ELR (cell line): ENCODE results near the gene WNT9A.

Experiments
- DNase-seq: peaks from one replicate; pipeline ENCODE4 v3.0.0-alpha.2; 2015; ENCODE audit warnings: low read depth

The WNT9A gene

DNA sequence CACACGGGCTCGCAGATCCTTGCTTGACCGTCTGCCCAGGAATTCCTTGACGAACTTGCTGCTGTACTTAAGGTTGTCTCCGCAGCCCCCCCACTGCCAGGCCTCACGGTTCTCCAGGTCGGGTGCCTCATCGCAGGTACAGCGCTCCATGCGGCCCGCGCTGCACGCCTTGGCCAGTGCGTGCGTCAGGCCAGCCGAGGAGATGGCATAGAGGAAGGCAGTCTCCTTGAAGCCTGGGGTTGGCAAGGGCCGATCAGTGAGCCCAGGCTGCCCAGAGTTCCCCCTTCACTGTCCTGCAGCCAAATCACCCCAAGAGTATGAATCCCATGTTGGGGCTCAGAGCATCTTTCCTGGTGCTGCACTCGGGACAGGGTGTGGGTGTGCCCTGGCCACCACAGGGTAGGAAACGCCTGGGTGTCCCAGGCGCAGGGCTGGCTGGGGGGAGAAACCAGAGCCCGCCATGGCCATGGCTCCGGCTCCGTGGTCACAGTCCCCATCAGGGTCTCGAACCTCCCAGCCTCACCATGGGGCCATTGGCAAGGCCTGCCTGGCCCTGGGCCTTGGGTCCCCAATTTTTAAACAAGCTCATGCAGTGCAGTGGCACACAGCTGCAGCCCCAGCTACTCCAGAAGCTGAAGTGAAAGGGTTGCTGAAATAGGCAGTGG, 23.4 kb downstream of the WNT9A start:
- no peak for DNase-seq

DNA sequence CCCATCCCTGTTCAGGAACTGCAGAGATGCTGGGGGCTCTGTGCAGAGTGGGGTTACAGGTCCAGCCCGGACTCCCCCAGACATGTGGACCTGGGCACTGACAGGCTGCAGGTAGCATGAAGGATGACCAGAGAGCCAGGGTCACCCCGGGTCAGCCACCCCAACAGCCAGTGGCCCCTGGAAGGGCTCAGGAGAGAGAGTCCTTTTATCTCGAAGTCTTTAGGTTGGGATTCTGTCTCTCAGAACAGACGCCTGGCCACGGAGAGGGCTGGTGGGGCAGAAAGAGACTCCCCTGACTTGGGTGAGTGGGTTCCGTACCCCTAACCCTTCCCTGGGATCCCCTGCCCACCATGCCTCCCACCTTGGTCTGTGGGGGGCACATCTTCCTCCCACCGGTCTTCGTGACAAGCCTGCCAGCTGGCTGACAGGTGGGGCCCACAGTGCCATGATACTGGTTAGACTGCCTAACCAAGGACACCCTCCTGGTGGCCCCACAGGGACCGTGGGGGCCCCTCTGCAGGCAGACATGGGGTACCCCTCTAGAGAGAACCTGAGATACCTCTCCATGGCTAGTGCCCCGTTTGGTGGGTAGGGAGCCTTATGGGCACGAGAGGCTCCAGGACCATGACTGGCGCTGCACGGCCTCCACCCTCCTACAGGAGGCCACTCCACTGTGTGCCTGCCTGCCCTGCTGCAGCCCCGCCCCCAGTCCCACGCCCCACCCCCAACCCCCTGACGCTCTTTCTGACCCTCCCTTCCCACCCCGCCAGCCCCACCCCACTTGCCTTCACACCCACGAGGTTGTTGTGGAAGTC, 24.2 kb downstream of the WNT9A start:
- DNase-seq, result no peak

DNA sequence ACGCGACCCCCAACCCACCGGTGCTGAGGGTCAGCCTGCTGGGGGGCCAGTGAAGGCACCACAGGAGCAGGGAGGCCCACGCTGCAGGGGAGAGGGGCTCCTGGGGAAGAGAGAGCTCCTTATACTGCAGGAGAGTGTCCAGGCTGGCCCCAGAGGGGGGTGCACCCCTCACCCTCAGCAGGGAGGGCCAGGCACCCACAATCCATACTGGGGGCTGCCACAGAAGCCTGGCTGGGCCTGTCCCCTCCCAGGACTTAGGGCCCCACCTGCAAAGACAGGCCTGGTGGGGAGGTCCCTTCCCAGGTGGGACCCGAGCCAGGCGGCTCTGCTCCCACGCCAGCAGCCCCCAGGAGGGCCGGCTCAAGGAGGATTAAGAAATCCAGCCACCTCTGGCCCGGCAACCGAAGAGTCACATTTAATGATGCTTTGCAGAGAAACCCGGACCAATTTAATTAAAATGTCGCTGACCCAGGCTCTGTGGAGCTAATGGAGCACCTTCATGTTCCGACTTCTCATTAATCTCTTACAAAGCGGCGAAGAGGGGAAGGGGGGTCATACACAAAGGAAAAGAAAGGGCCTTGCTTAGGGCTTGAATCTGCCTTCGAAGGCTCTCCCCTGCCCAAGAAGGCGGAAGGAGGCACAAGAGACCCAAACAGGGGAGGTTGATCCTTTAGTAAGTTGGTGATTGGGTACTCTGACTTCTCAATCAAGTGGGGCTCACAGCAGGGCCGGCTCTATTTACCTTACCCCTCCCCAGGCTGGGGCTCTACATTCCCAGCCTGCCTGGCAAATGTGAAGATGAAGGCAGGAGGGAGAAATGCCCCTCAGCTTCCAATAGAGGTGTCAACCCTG, 25.0 kb downstream of the WNT9A start:
- DNase-seq, result no peak

DNA sequence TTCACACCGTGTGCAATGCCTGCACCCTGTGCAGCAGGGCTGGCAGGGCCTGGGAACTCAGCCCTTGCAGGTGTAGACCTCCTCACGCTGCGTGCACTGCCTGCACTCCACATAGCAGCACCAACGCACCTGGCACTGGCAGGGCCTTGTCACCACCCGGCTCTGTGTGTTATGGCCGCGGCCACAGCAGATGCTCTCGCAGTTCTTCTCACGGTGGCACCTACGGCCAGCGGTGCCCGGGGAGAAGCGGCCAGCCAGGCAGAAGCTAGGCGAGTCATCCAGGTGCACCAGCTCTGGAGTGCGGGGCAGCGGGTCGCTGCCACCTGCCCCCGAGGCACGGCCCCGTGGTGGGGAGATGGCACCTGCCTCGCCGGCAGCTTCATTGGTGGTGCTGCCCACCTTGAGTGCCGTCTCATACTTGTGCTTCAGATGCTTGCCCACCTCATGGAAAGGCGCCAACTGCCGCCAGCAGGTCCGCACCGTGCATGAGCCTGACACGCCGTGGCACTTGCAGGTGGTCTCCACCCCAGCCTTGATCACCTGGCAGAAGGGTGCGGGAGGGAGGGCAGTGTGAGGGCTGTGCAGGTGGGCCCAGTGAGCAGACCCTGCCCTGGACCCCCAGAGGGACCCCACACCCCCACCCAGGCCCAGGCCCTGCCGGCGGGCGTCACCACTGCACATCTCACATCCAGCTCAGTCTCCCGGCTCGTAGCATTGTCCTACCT, 26.1 kb downstream of the WNT9A start:
- DNase-seq, result no peak

DNA sequence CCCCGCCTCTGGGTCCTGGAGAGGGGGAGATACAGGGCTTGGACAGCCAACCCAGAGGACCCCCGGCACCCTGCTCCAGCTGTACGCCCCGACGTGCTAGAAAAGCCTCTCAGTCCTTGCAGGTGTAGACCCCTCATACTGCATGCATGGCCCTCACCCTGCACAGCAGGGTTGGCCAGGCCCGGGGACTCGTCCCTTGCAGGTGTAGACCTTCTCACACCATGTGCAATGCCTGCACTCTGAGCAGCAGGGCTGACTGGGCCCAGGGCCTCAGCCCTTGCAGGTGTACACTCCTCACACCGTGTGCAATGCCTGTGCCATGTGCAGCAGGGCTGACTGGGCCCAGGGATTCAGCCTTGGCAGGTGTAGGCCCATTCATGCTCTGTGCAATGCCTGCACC, 26.8 kb downstream of the WNT9A start:
- DNase-seq, result no peak

DNA sequence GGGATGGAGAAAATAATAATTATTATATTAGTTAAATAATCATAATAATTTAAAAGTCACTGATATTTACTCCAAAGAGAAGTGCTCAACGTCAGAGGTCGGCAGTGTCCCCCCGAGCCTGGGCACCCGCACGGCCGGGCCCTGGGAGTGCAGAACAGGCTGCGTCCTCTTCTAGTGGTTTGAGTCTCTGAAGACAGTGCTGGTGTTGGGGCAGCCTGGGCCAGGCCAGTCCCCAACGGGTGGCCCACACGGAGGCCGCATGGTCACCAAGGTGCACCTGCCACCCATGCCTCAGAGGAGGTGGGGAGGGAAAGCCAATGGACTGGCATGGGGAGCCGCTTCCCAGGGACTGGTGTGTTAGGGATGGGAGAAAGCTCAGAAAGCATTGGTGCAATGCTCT, 27.3 kb downstream of the WNT9A start:
- no peak for DNase-seq

DNA sequence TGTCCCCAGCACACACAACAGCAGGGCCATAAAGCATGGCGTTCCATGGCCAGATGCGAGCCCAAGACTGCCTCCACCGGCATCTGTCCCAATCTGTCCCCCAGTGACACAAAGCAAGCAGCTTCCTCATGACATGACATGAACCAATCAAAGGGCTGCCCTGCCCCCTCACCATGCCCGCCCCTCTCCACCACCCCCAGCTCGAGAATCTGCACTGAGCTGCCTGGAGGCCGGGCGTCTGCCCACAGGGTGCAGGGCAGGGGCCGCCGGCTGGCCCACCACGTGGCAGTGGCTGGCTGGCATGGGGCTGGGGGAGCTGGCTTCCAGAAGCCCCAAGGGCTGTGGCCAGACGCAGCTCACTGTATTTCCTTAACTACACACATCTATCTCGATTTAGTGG, 27.8 kb downstream of the WNT9A start:
- DNase-seq, result no peak

DNA sequence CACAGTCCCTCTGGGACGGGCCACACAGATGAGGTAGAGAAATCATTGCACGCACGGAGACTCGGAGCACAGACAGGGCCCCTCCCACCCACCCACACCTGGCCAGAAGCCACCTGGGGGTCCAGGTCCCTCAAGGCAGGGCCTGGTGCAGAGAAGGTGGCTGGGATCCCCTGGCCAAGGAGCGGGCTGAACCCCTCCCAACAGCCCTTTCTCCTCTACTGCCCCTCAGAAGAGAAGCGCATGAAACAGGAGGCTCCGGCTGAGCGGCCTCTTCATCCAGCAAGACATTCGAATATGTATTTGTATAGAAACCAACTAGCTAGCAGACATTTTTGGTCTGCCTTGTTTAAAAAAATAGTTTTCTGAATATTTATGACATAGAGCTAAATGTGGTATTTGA, 29.0 kb downstream of the WNT9A start:
- DNase-seq, result no peak

DNA sequence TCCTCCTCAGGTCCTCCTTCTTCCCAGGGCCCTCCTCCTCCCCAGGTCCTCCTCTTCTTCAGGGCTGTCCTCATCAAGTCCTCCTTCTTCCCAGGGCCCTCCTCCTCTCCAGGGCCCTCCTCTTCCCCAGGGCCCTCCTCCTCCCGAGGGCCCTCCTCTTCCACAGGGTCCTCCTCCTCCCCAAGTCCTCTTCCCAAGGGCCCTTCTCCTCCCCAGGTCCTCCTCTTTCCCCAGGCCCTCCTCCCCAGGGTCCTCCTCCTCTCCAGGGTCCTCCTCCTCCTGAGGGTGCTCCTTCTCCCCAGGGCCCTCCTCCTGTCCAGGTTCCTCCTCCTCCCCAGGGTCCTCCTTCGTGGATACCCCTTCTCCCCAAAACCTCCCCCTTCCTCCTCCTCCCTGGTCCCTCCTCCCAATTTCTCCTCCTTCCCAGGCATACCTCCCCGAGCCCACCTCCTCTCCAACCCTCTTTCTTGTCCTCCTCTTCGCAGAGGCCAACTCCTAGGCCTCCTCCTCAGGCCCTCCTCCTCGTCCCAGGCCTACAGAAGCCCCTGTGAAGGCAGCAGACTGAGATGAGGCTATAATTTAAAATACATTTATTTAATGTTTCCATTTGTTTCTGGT, 29.5 kb downstream of the WNT9A start:
- DNase-seq, result no peak

DNA sequence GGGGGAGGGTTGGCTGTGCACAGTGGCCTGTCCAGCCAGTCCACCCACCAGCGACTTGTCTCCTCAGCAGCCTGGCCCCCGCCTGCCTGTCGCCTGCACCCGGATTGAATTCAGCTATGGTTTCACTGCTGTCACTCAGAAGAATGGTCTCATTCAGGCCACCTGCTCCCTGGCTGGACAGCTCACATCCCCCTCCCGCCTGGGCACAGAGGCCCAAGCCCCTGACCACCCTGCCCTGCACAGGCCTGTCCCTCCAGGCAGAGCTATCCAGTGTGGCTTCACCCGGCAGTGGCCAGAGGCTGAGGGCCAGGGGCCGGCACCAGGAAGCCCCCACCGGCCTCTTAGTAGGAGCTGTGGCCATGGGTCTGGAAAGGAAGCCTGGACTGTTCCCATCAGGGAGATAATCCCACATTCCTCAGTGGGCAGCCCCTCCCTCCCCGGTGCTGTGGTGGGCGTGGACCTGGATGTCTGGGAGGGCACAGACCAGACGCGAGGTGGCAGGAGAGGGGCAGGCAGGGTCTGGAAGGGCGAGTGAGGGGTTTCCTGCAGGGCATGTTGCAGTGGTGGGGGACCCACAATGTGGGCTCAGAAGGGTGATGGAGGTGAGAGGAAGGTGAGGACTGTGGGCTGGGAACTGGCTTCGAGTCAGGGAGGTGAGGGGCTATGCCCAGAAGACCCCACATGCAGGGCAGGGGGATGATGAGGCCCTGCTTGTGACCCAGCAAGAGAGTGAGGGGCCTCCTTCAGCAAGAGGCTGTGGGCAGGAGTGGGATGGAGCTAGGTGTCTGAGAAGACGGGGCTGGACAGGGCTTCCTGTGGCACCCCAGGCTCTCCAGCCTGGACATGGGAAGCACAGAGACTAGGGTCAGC, 30.4 kb downstream of the WNT9A start:
- DNase-seq, result no peak

DNA sequence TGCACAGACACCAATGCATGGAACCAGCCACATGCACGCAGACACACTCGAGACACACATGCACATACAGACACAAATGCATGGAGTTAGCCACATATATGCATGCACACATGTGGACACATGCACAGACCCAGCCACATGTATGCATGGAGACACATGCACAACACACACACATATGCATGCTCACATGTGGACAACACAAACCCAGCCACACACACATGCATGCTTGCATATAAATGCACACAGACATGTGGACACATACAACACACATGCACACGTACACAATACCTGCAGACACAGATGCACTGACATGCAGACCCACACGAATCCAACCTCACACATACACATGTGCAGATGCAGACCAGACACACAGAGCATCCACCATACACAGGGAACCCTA, 31.1 kb downstream of the WNT9A start:
- DNase-seq, result no peak

DNA sequence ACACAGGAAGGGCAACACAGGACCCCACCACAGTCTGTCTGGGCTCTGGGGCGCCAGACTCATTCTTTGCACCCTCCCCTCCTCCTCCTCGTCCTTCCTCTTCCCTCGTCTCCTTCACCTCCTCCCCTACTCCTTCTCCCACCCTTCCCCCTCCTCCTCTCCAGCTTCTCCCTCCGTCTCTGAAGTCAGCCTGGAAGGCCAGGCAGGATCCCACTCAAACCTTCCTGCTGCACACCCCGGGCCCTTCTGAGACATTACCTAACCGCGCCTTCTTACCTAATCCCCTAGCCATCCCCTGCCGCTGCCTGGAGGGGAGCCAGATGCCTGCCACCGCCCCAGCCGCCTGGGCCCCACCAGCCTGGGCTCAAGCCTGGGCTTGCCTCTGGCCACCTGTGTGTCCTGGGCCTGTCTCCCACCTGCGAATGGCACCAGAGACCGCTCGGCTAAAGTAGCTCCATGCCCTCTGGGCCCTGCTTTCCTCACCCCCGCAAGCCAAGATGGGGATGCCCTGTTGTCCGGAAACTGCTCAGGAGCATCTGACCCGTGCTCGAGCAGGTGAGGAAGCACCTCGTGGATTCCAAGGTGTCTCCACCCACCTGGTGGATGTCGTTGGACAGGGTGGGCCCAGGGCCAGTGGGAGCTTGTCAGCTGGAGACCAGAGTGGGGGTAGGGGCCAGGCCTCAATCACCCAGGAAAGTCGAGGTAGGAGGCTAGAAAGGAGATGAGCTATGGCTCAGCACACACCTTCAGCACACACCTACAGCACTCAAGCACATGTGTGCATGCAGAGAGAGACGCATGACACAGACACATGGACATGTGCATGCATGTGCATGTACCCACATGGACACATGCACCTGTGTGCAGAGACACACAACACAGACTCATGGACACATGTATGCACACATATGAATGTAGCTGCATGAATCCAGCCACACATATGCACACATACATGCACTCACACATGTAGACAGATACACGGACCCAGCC, 31.9 kb downstream of the WNT9A start:
- DNase-seq, result no peak

DNA sequence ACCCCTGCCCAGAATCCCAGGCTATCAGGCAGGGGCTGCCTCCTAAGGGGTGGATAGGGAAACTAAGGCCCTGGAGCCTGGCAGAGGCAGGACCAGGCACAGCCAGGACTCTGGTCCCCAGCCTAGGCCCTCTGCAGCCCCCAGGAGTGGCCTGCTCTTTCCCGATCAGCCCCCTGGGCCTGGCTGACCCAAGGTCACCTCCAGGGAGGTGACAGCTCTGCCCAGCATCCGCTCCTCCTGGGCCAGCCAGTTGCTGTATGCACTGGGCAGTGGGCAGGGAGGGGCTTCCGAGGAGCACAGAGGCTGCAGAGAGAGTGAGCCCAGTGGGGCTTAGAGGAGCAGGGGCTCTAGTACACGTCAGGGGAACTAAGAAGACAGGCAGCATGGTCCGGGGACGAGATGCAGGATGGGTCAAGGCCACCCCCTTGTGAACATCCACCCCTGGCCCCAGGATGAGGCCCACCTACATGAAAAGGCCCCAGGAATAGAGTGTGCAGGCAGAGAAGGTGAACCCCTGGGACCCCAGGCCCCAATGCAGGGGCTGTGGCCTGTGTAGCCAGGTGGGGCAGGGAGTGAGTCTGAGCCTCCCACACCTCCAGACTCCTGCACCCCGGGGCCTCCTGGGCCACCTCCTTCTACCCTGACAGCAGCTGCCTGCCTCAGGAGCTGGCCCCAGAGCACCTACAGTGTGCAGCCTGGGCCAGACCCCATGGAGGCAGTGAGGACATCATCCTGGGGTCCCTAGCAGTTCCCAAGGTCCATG, 32.8 kb downstream of the WNT9A start:
- no peak for DNase-seq

DNA sequence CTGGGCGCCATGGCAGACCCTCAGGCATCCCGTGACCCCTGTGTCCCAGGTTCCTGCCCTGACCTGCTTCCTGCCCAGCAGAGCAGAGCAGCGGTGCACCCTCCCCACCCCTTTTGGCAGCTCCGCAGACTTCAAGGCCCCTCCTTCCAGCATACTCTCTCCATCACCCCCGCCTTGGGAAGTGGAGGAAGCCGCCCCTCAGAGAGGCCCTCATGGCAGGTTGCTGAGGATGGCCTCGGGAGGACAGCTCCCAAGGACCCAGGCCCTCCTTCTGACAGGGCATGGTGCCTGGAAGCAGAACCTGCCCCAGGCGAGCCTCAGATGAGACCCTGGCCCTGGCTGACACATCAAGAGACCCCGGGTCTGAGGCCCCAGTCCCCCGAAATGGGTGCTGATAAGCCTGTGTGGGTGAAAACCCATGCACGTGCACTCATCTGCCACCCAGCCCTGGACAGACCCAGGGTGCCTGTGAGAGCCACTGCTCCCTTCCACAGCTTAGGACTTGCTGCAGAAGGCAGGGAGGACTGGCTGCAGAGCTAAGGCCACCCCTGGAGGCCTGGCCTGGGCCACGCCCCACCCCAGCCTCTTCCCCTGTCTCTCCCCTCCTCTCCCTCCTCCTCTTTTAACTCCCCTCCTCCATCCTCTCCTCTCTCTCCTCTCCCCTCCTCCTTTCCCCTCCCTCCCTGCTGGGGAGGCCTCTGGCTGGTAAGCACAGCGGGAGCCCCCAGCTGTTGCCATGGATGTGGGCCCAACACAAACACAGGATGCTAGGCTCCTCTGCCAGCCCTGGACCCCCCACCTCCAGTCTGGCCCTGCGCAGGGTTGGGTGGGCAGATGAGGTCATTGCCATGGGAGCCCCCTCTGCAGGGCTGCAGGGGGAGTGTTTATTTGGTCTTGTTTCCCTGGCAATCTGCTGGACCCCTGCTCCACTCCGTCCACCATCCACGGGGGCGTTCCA, 33.7 kb downstream of the WNT9A start:
- no peak for DNase-seq

DNA sequence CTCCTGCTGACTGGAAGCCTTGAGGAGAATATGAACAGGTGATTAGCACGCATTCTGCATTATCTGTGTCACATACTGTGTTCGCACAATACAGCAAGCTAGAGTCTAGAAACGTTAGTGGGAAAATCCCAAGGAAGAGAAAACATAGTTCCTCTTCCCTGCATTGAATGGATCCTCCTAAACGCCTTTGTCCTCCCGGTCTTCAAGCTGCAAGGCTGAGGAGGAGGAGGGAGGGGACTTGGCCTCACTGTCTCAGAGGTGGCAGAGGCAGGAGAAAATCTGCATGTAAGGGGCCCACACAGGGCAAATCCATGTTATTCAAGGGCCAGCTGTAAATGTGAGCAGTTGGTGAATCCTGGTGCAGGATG, 34.4 kb downstream of the WNT9A start:
- DNase-seq, result no peak

DNA sequence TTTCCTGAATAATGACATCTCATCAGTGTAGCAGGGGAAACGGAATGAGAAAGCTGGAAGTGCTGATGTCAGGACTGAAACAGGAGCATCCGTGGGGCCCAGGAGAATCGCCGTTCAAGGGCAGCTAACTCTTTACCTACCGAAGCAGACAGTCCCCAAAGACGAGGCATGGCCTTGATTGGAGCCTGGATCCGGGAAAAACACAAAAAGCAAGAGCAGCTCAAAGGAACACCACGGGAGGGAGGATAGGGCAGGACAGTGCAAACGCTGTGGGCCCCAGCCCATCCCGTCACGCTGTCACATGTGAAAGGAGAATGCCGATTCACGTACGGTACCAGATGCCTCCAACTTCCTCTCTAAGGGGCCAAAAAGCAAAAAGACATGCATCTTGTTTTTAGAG, 34.9 kb downstream of the WNT9A start:
- no peak for DNase-seq

DNA sequence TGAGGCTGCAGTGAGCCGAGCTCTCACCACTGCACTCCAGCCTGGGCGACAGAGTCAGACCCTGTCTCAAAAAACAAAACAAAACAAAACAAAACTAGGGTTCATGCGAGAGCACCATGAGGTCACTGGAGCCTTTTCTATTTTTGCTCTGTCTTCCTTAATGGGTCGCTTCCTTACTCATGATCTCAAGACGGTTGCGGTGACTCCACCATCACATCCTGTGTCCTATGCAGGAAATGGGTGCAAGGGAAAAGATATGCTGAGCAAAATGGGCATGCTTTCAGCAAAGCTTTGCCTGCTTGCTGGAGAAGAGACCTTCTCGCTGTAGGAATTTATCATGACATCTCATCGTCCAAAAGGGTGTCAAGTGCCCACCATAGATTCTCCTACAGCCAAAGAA, 36.4 kb downstream of the WNT9A start:
- DNase-seq, result peak; percentile 16
